HL-60 (cell line): ENCODE results near the gene GAL3ST1.

Source experiments
- DNase-seq, 2 experiments: peaks; one replicate each; pipeline ENCODE4 v3.0.0-alpha.2; 2010 to 2020; ENCODE audit warnings: low read depth in 1 of 2, low spot score in 1 of 2
- H3K27ac ChIP-seq: fragments of 250-450 bp; sonication (Bioruptor Pico); replicated peaks from 2 replicates; pipeline ENCODE4 v1.5.1; 2020; ENCODE audit warnings: mild to moderate bottlenecking, moderate library complexity
- H3K27me3 ChIP-seq: fragments of 250-450 bp; sonication (Bioruptor Pico); 2 replicates; pipeline ENCODE4 v1.5.1; 2021; ENCODE audit warnings: mild to moderate bottlenecking, moderate library complexity; ENCODE audit not compliant: insufficient read depth, poor library complexity, severe bottlenecking
- H3K4me3 ChIP-seq: replicated peaks from 2 replicates; pipeline ENCODE4 v1.5.1; 2011; ENCODE audit warnings: mild to moderate bottlenecking, control low read depth, low read length; ENCODE audit not compliant: insufficient read depth
- GABPA ChIP-seq: IDR thresholded peaks from 2 replicates; pipeline ENCODE4 v1.6.1; 2012; ENCODE audit warnings: low read depth
- POLR2AphosphoS5 ChIP-seq: IDR thresholded peaks from 2 replicates; pipeline ENCODE4 v1.6.1; 2012; ENCODE audit warnings: low read depth
- SPI1 ChIP-seq: IDR thresholded peaks from 2 replicates; pipeline ENCODE4 v1.6.1; 2012; ENCODE audit warnings: low read depth, mild to moderate bottlenecking, borderline replicate concordance
- TF ChIP-seq, protein P1 (sequence below): IDR thresholded peaks from one replicate; pipeline ENCODE4 v1.5.1; 2011; ENCODE audit warnings: low read length, control low read depth, inconsistent platforms; ENCODE audit not compliant: insufficient read depth
- TF ChIP-seq, protein P2 (sequence below): IDR thresholded peaks from 2 replicates; pipeline ENCODE4 v1.6.1; 2012; ENCODE audit warnings: low read depth; ENCODE audit not compliant: insufficient replicate concordance

The GAL3ST1 gene

GRCh38 chr22:30614879-30615278 lies 40.4 kb upstream of the GAL3ST1 start:
- Histone ChIP-seq H3K4me3 (no peak overlapping the region), H3K27ac (no peak overlapping the region), H3K27me3 (no peaks in the 10 kb centered on the region)
- TF ChIP-seq GABPA (no peak), POLR2AphosphoS5 (no peak), SPI1 (no peak)
- TF ChIP-seq, protein P1, sequence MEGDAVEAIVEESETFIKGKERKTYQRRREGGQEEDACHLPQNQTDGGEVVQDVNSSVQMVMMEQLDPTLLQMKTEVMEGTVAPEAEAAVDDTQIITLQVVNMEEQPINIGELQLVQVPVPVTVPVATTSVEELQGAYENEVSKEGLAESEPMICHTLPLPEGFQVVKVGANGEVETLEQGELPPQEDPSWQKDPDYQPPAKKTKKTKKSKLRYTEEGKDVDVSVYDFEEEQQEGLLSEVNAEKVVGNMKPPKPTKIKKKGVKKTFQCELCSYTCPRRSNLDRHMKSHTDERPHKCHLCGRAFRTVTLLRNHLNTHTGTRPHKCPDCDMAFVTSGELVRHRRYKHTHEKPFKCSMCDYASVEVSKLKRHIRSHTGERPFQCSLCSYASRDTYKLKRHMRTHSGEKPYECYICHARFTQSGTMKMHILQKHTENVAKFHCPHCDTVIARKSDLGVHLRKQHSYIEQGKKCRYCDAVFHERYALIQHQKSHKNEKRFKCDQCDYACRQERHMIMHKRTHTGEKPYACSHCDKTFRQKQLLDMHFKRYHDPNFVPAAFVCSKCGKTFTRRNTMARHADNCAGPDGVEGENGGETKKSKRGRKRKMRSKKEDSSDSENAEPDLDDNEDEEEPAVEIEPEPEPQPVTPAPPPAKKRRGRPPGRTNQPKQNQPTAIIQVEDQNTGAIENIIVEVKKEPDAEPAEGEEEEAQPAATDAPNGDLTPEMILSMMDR = no peak
- TF ChIP-seq, protein P2, sequence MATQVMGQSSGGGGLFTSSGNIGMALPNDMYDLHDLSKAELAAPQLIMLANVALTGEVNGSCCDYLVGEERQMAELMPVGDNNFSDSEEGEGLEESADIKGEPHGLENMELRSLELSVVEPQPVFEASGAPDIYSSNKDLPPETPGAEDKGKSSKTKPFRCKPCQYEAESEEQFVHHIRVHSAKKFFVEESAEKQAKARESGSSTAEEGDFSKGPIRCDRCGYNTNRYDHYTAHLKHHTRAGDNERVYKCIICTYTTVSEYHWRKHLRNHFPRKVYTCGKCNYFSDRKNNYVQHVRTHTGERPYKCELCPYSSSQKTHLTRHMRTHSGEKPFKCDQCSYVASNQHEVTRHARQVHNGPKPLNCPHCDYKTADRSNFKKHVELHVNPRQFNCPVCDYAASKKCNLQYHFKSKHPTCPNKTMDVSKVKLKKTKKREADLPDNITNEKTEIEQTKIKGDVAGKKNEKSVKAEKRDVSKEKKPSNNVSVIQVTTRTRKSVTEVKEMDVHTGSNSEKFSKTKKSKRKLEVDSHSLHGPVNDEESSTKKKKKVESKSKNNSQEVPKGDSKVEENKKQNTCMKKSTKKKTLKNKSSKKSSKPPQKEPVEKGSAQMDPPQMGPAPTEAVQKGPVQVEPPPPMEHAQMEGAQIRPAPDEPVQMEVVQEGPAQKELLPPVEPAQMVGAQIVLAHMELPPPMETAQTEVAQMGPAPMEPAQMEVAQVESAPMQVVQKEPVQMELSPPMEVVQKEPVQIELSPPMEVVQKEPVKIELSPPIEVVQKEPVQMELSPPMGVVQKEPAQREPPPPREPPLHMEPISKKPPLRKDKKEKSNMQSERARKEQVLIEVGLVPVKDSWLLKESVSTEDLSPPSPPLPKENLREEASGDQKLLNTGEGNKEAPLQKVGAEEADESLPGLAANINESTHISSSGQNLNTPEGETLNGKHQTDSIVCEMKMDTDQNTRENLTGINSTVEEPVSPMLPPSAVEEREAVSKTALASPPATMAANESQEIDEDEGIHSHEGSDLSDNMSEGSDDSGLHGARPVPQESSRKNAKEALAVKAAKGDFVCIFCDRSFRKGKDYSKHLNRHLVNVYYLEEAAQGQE = no peak
- DNase-seq = no peak

DNA sequence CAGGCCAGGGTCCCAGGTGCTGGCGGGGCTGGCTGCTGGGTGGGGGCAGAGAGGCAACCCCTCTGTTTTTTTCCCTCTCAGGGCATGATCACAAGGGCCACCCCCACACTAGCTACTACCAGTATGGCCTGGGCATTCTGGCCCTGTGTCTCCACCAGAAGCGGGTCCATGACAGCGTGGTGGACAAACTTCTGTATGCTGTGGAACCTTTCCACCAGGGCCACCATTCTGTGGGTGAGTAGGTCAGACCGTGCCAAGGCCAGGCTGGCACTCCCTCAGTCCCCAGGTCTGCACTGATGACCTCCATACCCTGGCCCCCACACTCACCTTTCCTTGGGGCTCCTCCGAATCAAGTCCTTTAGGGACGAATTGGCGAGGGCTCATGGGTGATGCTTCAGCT lies 39.8 kb upstream of the GAL3ST1 start:
- DNase-seq = no peak
- no peak overlapping the region for H3K4me3 ChIP-seq
- TF ChIP-seq GABPA (no peak), POLR2AphosphoS5 (no peak), SPI1 (no peak)
- TF ChIP-seq, protein P1 = no peak
- TF ChIP-seq, protein P2 = no peak

GRCh38 chr22:30612789-30613188 lies 38.3 kb upstream of the GAL3ST1 start:
- no peak for TF ChIP-seq GABPA
- Histone ChIP-seq H3K27me3 (no peaks in the 10 kb centered on the region), H3K4me3 (no peak overlapping the region), H3K27ac (no peak overlapping the region)
- DNase-seq = no peak

More for the DNA sequence above, 39.8 kb upstream of the GAL3ST1 start:
- Histone ChIP-seq H3K27ac (no peak overlapping the region), H3K27me3 (no peaks in the 10 kb centered on the region)

DNA sequence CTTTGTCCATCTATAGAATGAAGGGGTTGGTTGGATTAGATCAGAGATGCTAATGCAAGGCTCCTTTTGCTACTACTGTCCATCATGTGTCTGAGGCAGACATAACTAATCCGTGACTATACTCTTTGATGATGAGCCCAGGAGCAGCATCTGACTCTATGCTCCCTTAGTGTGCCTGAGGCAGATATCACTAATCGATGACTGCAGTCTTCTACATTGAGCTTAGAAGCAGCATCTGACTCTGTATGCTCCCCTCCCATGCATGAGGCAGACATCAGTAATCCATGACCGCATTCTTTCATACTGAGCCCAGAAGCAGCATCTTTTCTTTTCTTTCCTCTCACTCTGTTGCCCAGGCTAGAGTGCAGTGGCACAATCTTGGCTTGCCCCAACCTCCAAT lies 36.7 kb upstream of the GAL3ST1 start:
- Histone ChIP-seq H3K4me3 (no peak overlapping the region), H3K27me3 (no peaks in the 10 kb centered on the region), H3K27ac (no peak overlapping the region)
- TF ChIP-seq, protein P1 = no peak
- TF ChIP-seq, protein P2 = no peak
- TF ChIP-seq SPI1 (no peak), POLR2AphosphoS5 (no peak), GABPA (no peak)
- DNase-seq = no peak
